Left renal cortex interstitium (tissue), 4 donors: Measurements from ENCODE around the gene TRNP1. TPM values are rescaled to one million over a fixed set of nuclear protein-coding genes. Genes with fewer than 3 reads are reported as not detected.
"Not testable (repeated sequence)": the region's sequence is repeated elsewhere in the genome, so short reads cannot be mapped to it uniquely, and the experiment has no call there.

ENCODE experiments used
- DNase-seq, 4 donors: peaks; one replicate each; pipeline ENCODE4 v3.0.0-alpha.2; 2013; ENCODE audit warnings: low read depth in 4 of 4, low spot score in 2 of 4, missing footprints in 1 of 4
- polyA plus RNA-seq, 4 donors: library from polyadenylated mRNA; unstranded; fragments of 120-200 nt; gene quantifications; one replicate each; pipeline ENCODE4 v1.2.1, GENCODE V29; 2013; ENCODE audit not compliant: insufficient read length in 4 of 4

The TRNP1 gene
- polyA plus RNA-seq, 4 donors = 5.6 to 8.2 (median 7.0) TPM

DNA sequence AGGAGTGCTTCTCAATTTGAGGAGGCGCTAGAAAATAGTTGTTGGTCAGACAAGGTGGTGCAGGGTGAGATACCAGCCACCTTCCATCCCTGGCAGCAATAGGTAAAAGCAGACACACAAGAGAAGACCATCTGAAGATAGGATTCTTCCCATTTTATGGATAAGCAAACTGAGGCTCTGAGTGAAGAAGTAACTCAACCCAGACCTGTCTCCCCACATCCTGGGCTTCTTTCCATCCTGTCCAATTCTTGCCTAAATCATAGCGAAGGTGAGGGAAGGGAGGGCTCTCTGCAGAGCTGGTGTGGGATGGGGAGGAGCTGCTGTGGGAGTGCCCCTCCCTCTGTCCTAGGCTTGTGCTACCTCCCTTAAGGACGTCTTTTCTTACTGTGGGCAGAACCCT is 21.9 kb upstream of the TRNP1 start:
- no peak for DNase-seq

DNA sequence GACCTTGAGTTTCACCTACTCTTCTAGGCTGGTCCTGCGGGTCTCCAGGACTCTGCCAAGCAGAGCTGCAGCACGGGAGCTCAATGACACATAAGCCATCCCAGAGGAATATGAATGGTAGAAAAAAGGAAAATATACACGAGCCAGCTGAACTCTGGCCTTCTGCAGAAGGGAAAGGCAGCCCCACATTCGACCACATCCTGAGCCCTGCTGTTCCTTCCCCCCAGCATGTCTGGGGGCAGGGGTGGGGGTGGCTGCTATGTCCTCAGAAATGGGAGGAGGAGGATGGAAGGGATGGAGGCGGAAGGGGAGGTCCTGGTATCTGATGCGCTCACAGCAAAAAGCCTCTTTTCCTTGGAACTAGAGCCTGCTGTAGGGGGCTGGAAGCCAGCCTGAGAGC is 21.1 kb upstream of the TRNP1 start:
- no peak for DNase-seq

DNA sequence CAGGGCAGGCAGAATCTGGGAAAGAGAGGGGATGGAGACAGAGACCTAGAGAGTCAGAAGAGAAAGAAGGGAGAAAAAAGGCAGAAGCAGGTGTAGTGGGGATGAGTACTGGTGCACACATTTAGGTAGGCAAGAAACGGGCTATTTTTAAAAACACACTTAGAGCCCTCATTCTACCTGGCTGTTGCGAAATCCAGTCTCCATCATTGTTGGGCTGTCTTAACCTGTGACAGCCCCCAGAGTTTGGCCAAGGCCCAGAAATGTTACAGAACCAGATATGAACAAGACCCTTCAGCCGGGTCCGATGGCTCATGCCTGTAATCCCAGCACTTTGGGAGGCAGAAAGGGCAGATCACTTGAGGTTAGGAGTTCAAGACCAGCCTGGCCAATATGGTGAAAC is 20.7 kb upstream of the TRNP1 start:
- DNase-seq = no peak

DNA sequence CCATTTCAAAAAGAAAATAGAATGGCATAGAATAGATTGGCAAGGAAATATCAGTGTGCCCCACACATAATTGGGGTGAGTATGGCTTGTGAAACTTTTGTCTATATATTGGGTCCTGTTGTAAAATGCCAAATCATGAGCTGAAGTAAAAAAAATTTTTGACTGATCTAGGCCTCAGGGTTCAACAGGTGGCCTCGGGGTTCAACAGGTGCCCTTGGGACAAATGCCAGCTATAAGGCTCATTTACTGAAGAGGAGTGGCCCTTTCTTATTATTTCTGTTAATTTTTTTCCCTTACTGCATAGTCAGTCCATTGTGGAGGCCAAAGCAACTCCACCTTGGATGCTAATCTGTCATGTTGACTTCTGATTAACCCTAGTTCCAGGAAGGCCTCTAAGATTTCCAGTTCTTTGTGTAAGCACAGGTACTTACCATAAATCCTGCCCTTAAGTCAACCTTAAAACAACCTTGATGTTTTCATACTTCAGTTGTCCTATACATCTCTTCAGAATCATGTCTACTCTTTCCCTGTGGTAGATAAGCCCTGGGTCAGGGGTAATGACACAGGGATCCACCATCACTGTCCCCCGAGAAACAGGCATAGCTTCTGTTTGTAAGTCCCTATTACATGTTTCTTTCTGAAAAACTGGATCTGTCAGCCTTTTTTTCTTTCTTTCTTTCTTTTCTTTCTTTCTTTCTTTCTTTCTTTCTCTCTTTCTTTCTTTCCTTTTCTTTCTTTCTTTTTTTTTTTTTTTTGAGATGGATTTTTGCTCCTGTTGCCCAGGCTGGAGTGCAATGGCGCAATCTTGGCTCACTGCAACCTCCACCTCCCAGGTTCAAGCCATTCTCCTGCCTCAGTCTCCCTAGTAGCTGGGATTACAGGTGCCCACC is 16.6 kb upstream of the TRNP1 start:
- no peak for DNase-seq

DNA sequence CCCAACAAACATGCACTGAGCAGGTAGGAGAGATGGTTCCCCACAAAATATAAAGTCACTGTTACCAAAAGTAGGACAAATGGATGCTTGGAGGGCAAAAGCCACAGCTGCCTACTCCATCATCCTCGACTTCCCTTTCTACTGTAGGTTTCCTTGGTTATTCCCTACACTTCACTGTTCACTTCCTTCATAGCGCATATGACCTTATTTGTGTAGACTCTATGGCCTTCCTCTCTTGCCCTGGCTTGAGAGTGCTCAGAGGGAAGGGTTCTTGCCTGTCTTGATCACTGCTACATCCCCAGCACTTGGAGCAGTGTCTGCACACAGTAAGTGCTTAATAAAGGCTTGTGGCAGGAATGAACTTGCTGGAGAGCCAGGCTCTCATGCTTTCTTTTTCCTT is 14.6 kb upstream of the TRNP1 start:
- DNase-seq = no peak

DNA sequence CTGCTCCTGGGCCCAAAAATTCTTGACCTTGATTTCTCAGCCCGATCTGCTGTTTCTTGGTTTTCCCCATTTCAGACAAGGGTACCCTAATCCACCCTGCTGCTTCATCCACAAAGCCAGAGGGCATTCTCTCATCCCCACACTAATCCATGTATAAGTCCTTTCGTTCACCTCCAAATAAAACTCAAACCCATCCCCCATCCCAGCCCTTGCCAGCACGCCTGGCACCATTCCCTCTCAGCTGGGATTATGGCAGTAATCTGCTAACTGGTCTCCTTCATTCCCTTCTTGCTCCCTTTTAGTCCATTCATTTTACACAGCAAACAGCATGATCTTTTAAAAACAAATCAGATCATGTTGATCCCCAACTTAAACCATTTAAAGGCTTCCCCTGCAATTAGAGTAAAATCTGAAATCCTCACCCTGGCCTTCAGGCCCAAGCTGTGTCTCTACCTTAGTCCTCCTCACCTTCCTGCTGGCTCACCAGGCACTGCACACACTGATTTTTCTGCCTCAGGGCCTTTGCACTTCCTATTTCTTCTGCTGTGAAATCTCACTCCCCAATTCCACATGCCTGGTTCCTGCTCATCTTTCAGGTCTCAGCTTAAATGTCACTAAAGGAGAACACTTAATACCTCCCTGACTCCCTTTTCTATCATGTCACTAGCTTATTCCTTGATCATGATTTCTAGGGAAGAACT is 12.2 kb upstream of the TRNP1 start:
- DNase-seq = no peak

DNA sequence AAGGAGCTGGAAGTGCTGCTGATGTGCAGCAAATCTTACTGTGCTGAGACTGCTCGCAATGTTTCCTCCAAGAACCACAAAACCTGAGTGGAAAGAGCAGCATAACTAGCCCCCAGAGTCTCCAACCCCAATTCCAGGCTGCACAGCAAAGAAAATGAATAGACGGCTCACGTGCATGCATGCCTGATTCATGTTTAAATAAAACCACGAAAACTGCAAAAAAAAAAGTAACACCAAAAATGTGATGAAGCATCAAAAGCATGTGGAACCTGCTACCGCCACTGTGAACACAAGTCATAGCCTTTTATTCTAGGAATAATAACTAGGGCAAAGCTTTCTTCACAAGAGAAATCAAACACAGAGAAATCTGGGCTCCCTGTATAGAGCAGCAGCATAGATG is 9.6 kb upstream of the TRNP1 start:
- no peak for DNase-seq

DNA sequence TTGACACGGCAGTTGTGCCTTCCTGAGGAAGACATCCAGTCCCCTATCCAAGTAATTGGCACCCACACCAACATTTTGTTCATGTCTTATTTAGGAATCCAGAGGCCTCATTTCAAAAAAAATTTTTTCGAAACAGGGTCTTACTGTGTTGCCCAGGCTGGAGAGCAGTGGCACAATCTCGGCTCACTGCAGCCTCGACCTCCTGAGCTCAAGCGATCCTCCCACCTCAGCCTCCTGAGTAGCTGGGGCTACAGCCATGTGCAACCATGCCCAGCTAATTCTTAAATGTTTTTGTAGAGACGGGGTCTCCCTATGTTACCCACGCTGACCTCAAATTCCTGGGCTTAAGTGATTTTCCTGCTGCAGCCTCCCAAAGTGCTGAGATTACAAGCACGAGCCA is 9.2 kb upstream of the TRNP1 start:
- no peak for DNase-seq

DNA sequence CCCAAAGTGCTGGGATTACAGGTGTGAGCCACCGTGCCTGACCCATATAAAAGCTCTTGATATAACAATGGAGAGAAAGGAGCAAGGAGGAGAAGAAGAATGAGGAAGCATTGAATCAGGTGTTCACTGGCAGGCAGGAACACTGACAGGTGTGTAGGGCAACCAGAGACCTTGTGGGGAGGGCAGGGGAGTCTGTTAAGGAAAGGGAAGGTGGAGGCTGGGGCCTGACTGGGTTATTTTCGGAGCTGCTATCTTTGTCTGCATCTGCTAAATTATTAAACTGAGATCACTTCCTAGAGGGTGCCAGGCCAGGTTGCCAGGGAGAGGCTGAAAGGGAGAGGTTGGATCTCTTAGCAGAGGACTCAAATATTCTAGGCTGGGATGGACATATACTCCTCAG is 6.8 kb upstream of the TRNP1 start:
- DNase-seq = no peak

DNA sequence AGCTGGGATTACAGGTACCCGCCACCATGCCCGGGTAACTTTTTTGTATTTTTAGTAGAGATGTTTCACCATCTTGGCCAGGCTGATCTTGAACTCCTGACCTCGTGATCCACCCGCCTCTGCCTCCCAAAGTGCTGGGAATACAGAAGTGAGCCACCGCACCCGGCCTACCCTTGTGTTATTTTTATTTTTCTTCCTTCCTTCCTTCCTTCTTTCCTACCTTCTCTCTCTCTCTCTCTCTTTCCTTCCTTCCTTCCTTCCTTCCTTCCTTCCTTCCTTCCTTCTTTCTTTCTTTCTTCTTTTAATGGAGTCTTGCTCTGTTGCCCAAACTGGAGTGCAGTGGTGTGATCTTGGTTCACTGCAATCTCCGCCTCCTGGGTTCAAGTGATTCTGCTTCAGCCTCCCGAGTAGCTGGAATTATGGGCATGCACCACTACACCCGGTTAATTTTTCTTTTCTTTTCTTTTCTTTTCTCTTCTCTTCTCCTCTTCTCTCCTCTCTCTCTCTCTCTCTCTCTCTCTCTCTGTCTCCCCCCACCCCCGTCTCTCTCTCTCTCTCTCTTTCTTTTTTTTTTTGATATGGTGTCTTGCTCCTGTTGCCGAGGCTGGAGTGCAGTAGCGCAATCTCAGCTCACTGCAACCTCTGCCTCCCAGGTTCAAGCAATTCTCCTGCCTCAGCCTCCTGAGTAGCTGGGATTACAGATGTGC is 3.9 kb upstream of the TRNP1 start:
- not testable (repeated sequence) for DNase-seq

DNA sequence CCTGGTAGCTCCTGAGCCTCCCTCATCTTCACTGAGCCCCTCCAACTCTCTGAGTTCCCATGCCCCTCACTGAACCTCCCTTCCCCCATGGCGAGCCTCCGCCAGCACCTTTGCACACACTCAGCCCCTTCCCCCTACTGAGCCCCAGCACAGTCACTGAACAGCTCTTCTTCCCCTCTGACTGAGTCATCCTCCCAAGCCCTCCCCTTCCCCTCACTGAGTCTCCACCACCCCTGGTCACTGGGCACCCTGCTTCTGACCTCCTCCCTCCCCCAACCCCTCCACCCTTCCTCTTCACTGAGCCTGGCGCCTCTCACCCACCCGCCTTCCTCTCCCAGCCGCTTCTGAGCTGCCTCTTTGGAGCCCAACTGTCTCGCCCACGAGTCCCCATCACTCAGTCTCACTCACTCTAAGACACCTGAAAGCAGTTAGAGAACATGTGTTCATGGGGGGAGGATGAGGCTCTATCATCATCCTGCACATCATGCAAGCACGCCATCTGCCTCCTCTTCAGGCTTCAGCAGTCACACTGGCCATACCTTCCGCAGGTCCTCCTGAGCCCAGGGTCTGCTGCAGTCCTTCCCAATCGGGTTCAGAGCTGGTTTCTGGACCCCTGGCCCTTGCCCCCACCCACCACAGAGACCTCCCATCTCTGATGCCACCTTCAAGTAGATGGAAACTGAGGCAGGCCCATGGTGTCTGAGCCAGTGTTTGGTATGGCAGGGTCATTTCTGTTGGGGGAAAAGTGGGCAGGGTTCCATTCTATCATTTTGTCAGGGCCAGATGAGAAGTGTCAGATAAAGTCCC is 2.0 kb upstream of the TRNP1 start:
- no peak for DNase-seq

DNA sequence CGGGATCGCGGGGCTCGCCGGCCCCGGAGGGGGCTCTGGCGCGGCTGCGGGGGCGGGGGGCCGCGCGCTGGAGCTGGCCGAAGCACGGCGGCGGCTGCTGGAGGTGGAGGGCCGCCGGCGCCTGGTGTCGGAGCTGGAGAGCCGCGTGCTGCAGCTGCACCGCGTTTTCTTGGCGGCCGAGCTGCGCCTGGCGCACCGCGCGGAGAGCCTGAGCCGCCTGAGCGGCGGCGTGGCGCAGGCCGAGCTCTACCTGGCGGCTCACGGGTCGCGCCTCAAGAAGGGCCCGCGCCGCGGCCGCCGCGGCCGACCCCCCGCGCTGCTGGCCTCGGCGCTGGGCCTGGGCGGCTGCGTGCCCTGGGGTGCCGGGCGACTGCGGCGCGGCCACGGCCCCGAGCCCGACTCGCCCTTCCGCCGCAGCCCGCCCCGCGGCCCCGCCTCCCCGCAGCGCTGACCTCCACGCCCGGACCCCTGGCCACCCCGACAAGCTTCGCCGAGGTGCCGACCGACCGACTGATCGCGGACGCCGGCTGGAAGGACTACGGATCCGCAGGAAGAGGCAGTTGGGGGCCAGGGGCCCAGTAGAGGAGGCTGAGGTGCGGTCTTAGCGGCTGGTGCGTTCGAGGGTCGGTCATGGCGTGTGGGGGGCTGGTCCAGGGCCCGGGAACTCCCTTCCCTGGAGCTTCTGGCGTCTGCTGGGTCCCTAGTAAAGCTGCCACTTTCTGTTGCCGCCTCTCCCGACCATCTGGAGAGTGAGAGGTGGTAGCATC is 711 bp downstream of the TRNP1 start:
- no peak for DNase-seq

DNA sequence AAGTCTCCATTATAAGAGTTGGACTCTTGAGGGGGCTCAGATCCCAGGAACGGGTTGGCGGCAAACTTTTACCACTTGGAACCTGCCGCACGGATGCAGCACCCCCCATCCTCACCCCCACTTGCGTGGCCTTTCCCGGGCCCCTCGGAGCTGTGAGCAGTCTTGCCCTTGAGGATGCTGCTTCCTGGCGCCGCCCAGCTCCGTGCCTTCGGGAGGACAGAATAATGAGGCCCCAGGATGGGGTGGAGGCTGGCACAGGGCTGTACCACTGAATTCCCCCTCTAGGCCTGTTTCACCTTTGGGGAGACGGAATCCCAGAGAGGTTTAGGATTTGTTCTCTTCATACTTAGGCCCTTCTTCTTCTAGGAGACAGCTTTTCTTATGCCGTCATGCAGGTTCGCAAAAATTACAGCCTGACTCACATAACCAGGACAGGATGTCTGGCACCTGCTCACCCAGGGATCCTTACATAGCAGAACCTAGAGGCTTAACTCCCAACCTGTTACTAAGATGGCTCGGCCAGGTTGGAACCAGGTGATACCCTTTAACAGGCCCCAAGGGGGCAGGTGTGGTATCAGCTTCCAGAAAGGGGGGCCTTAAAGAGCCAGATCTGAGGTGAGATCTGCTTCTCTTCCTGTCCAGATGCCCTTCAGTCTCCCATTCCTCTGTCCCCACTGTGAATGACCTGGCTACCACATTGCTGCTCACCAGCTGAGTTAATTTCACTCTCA is 1.5 kb downstream of the TRNP1 start:
- DNase-seq = no peak

DNA sequence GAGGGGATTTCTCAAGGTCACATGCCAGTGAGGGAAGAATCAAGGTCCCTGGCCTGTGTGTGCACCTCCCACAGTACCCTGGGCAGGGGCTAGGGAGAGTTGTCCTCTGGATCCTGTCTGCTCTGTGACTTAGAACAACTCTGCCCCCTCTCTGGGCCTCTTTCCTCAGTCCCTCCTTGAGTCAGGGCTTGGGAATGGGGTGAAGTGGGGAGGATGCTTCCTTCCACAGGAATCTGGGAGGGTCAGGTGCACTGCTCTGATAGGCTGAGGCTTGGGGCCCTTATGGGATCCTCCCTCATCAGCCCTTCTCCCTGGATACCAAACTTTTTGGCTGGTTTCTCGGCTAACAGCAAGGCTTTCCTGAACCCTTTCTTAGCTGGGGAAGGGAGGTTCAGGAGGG is 2.5 kb downstream of the TRNP1 start:
- no peak for DNase-seq

DNA sequence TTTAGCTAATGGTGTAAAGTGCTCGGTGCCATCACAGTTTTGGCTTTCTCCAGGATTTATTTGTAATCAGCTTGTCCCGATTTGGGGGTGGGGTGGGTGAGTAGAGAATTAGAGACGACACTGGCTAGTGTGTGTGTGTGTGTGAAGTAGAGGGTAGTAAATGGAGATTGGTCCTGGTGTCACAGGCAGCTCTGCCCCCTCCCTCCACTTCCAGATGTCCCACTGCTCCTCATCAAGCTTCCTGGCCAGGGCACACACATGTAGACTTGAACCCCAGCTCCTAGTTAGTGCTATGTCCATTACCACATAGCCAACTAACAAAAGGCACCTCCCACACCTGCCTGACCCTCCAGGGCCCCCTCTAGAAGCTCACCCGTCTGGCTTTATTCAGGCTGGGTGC is 3.2 kb downstream of the TRNP1 start:
- DNase-seq = no peak

DNA sequence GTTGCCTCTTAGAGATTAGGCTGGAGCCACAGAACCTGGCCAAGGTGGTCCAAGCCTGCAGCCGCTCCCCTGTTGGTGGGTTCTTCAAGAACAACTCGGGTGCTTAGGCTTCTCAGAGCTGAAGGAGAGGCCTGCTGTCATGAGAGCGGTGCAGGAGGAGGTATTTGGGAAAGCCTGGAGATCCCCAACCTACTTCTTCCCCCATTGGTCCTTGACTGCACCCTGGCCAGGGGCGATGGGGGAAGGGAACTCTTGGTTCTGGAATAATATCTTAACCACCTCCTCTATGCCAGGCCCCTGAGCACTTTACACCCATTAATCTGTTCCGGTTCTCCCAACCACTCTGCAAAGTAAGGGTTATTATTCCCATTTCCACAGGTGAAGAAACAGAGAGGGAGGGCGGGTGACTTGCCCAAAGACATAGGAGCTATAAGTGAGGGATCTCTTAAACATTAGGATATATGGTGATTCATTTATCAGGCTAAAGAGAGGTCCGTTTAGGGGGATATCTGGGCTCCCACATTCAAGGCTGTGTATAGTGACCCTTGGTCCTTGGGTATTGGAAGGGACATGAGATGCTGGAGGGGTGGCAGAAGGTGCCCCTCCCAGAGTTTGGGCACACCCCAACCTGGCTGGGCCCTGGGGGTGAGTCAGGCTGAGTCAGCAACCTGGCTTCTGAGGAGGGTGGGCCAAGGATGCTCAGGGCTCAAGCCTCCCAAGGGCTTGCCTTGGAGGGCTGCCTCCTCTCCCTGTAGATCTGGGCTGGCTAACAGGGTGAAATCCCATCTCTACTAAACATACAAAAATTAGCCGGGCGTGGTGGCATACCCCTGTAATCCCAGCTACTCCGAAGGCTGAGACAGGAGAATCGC is 5.2 kb downstream of the TRNP1 start:
- no peak for DNase-seq

DNA sequence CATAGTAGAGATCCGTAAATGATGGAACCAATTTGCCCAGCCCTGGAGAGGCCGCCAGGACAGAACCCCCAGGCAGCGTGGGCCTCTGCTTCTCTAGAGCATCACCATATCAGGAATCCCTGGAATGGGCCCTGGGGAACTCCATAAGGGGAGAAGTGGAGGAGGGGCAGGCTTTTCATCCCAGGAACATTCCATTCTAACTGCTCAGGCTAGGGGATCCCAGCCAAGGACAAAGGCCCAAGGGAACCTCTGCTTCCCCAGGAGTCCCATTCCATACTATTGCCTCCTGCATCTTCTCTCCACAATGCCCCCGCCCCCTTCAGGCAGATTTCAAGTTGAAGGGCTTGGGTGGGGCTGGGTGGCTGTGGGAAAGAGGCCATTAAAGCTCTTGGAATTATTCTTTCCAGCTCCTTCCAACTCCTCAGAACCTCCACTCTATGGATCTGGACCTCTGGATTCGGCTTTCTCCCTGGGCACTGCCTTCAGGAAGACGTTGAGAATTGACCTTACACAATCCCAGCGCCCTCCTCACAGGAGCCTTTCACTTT is 6.0 kb downstream of the TRNP1 start:
- DNase-seq = no peak
